Dermis microvascular lymphatic vessel endothelial cell (primary cell): ENCODE measurements around the gene P4HA2. TPM values are rescaled to one million over a fixed set of nuclear protein-coding genes. Genes with fewer than 3 reads are reported as not detected.
A peak's percentile ranks its signal among the peaks of the same experiment; 100 is the strongest.
"Not testable (repeated sequence)": the region's sequence is repeated elsewhere in the genome, so short reads cannot be mapped to it uniquely, and the experiment has no call there.

ENCODE experiments used
- DNase-seq, 2 donors: peaks; one replicate each; pipeline versions ENCODE4 v3.0.0 to v3.0.0-alpha.2; 2010; ENCODE audit warnings: low read depth in 2 of 2
- total RNA-seq: library from RNA; depleted of rRNA; stranded (reverse); fragments of >200 nt; gene quantifications from 2 replicates; pipeline ENCODE4 v1.2.1, GENCODE V29; 2014

Gene P4HA2
- total RNA-seq, 1 donor from 2014 or later, result 37.0 TPM

DNA sequence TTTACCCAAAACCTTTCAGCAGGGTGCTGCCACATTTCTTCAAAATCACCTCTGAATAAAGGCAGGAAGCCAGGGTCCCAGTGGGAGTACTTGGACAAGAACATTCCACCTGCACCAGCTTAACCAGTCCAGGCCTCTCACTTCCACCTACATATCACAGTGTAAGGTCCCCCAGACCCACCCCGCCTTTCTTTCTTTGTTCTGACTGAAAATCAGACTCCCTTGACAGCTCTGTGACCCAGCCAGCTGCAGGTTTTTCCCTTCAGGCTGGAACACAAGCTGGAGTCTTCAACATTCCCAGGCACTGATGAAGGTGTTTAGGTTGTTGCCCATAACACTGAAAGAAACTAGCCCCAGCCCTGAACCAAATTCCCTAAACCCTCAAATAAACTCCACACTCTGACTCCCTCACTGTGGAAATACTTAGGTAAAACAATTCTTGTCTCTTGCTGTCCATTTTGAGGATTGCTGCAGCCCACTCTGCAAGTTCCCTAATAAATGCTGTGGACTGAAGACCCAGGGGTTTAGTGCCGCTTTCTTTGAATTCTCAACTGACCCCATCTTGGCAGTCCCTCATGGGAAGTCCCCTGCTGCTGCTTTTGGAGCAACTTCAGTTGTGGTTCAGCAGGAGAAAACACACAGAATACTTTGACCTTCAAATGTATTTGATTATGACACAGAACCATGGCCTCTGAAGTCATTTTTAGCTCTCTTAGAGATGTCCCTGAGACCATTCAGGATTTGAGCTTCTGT is 24.8 kb downstream of the P4HA2 start:
- DNase-seq, result no peak

DNA sequence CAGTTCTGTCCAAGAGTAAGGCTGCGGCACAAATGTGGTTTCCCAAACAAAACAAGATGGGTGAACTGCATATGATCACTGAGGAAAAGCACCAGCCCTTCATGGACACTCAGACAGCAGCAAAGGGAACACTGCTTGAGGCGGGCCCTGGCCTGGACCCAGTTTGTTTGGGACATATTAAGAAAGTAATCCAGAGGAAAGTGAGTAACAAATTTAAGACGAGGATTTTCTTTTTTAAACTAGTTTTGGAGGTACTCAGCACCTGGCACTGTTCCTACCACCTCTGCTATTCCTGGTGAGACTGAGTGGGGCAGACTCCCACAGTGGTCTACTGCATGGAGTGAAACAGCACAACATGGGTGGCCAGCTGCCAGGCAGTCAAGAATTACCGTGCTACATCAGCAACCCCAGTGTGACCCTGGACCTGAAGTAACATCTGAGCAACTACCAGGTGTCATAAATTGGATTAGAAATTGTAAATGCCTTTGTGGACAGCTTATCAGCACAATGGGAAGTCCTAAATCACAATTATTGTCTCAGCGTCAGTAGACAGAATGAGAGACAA is 28.5 kb downstream of the P4HA2 start:
- no peak for DNase-seq

DNA sequence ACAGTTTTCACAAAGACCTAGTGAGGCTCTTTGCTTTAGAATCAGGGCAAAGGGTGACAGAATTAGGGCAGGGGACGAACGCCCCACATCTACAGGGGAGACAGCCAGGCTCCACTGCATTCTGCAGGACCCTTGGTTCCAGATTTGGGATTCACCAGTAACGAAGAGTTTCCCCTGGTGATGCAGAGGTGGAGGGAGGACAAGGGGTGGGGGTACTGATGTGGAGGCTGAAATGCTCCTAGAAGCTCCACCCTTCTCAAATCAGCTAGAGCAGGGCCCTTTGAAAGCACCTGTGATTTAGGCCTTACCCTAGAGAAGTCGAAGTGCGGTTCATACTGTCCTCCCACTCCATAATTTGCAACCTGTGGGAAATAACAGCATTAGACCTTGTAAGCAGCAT is 29.1 kb downstream of the P4HA2 start:
- DNase-seq, result no peak

DNA sequence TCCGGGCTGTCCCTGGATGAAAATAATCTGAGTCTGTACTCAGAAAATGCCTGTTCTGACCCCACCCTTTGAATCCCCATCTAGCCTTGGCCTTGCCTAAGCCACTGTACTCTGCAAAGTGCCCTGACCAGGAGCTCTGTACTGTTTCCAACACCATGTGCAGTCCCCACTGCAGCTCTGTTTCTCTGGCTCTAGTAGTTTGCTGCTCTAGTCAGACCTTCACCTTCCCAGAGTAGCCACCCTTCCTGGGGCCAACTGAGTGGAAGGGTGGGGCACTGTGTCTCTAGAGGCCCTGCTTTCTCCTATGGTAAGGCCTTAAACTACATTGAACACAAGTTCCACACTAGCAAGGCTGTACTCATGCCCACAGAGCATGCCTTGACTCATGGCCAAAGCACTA is 31.9 kb downstream of the P4HA2 start:
- no peak for DNase-seq

DNA sequence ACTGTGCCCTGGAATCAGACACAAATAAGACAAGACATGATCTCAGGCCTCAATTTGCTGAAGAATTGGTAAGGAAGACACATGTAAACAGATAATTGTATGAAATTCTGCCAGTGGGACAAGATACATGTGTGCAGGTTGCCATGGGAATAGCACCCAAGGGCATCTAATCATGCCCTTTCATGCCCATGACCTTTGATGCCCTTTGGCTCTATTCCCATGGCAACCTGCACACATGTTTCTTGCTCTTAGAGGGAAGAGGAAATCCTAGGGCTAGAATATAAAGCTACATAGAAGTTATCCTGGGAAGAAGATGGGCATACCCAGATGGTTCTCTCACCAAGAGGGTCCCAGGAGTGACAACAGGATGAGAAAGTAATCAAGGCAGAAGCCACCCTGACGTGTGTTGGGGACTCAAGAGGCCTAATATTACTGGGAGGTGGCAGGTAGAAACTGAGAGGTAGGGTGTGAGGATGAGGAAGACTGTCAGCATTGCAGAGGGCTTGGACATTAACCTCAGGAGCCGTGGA is 34.4 kb downstream of the P4HA2 start:
- DNase-seq, result no peak

DNA sequence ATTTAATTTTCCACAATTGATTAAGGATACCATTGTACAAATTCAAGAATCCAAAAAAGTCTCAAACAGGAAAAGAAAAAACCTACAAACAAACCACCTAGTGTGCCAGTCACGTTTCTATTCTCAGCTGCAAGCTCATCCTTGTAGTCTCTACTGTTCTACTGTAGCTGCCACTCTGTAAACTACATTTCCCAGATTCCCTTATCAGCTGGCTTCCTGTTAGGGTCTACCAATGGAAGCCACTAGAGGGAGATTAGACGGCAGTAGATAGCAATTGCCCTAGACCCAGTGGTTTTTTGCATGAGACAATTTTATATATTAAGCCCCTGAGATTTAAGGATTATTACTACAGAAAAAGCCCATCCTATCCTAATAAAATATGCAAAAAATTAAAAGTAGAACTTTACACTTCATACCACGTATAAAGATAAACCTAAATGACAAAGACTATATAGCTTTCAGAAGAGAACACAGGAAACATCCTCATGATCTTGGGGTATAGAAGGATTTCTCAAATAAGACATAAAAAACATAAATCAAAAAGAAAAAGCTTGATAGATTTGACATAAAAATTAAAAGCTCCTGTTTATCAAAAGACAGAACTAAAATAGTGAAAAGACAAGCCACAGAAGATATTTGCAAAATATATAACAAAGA is 37.4 kb downstream of the P4HA2 start:
- peak; percentile 67 to 81 for DNase-seq

DNA sequence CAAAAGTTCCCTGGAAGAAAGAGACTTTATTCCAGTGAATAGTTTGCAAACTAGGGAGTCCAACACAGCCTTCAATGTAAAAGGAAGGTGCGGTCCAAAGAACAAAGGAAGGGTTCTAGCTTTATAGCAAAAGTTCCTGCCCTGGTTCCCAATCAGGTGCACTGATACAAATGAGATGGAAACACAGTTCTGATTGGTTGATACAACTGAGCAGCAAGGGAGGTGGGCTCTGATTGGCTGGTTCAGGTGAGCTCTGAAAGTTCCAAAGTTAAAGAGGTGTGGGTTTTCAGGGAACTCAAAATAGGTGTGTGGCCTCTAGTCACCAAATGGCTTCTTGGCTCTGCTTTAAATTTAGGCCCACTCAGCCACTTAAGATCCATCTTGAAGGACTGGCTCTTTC is 43.1 kb downstream of the P4HA2 start:
- DNase-seq, result no peak

DNA sequence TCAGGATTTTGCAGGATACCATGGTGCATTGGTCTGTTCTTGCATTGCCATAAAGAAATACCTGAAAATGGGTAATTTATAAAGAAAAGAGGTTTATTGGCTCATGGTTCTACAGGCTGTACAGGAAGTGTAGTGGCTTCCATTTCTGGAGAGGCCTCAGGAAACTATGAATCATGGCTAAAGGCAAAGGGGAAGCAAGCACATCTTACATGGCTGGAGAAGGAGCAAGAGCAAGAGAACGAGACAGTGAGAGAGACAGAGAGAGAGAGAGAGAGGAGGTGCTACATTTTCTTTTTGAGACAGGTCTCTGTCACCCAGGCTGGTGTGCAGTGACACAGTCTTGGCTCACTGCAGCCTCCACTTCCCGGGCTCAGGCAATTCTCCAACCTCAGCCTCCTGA is 43.9 kb downstream of the P4HA2 start:
- DNase-seq, result peak in 1 of 2 donors; percentile 21

DNA sequence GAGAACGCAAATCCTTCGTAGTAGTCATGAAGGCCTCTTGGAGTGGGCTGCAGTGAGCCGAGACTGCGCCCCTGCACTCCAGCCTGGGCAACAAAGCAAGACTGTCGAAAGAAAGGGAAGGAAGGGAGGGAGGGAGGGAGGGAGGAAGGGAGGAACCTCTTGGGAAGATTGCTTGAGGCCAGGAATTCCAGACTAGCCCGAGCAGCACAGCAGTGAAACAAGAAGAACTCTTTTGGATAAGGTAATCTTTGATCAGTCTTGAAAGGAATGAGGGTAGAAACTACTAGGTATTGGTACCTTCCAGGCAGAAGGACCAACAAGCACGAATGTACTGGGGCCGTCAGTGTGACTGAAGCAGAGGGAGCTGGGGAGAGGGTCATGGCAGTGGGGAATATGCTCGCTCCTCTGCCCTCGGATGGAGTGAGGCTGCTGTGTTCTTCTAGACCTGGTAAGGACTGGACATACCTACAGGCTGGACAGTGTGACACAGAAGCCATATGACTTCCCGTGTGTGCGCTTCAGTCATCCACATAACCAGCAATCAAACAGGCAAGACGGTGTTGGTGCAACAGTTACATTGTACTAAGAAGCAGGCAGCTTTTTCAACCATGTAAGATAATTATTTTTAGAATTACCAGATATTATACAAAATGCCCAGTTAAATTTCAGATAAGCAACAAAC is 45.2 kb downstream of the P4HA2 start:
- DNase-seq, result no peak

DNA sequence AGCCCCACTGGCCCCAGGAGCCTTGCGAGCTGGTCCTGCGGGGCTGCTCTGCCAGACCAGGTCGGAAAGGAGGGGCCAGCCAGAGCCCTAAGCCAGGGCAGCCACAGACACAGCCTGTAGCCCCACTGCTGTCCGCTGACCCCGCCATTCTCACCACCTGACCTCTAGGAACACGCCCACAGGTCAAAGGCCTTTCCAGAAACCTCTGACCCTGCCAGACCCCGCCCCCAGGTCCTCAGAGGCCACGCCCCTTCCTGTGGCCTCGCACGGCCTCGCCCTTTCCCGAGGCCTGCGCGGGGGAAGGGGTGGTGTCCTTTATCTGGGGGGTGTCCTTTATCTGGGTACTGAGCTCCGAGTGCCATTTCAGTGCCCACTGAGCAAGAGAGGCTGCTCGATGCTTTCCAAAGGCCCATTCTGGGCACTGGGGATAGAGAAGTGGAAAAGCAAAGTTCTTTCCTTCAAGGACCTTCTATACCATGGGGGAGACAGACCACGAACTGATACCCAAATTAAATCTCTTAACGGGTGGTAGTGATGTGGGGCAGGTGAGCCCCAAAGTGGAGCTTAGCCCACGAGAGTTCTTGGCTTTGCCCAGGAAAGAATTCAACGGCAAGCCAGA is 46.5 kb downstream of the P4HA2 start:
- DNase-seq, result no peak

DNA sequence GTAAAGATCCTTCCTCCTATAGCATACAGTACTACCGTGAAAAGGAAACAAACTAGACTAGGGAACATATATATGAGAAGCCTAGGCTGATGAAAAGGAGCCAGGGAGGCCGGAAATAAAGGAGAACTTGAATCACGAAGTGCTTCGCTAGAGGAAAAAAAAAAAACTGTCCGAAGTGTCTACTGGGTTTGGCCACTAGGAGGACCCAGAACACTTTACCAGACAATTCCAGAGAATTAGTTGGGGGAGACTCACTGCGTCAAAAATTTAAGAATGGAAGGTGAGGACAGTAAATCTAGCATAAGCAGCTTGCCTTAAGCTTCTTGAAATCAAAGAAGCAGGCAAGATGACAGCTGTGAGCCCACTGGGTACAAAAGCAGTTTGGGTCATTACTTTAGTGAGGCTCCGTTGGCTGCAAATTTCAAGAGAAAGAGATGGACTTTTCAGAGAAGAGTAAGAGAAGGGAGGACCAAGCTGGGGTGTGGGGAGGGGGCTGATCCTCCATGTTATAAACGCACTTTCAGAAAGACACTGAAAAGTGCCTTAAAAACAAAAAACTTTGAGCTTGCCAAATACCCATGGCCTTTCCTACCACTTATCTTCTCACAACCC is 47.4 kb downstream of the P4HA2 start:
- peak; percentile 27 to 75 for DNase-seq

DNA sequence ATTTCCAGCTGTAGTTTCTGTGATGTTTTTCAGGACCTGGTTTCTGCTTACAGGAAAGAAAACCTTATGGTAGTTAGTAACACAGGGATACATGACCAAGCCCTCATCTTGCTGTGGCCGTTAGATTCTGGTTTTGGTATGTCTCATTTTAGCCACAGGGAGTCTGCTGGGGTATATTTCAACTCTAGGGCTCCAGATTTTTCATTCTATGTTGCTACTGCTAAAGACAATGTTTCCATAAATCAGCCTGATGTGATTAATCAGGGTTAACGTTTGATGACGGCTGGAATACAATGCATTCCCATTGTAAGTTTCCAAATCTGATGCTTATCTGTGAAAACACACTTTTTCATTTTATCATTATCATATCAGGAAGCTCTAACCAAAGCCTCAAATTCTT is 48.2 kb downstream of the P4HA2 start:
- DNase-seq, result peak; percentile 17 to 68

DNA sequence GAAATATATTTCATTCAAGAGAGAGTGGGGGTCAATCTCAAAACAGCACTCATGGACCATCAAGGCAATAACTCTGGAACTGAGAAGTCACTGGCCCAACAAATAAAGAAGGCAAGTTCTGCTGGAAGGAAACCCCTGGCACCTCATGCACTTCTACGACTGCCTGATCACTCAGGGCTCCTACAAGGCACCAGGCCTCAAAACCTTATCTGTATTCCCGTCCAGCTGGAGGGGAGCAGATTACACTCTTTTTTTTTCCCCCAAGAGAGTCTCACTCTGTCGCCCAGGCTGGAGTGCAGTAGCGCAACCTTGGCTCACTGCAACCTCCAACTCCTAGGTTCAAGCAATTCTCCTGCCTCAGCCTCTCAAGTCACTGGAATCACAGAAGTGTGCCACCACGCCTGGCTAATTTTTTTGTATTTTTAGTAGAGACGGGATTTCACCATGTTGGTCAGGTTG is 49.9 kb downstream of the P4HA2 start:
- no peak for DNase-seq

DNA sequence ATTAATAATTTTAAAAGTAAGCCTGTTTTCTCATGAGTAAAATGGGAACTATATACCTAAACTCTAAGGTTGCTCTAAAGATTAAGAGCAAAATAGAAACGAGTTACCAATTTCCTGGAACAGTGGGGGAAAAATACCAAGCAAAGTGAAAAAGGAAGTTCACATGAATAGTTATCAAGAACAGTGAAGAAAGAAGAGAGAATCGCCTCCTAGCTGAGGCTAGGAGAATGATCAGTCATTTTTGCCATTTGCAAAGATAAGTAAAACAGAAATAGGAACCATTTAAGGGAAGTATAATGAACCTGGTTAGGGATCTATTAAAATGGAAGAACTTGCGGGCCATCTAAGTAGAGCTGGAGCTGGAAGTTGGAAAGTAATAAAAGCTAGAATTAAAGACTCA is 50.7 kb downstream of the P4HA2 start:
- peak in 1 of 2 donors; percentile 25 for DNase-seq

DNA sequence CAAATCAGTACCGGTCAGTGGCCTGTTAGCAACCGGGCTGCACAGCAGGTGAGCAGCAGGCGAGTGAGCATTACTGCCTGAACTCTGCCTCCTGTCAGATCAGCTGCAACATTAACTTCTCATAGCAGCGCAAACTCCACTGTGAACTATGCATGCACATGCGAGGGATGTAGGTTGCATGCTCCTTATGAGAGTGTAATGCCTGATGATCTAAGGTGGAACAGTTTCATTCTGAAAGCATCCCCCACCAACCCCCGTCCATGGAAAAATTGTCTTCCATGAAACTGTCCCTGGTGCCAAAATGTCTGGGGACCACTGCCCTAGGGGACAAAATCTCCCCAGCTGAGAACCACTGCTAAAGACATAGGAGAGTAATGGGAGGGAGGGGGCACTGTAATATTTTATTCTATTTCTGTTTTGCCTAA is 51.1 kb downstream of the P4HA2 start:
- no peak for DNase-seq

DNA sequence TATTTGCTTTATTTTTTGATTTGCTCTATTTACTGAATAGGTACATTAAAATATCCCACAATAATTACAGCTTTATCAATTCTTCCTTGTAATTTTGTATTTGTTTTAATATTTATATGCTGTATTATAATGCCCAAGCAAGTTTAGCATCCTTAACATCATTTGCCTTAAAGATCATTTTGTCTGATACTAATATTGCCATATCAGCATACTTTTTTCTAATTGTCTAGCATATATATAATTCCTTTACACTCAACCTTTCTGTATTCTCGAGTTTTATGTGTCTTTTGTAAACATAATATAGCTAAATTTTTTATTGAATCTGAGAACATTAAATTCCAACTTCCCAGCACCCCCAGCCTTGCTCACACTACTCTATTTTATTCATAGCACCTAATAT is 64.7 kb downstream of the P4HA2 start:
- DNase-seq, result no peak

DNA sequence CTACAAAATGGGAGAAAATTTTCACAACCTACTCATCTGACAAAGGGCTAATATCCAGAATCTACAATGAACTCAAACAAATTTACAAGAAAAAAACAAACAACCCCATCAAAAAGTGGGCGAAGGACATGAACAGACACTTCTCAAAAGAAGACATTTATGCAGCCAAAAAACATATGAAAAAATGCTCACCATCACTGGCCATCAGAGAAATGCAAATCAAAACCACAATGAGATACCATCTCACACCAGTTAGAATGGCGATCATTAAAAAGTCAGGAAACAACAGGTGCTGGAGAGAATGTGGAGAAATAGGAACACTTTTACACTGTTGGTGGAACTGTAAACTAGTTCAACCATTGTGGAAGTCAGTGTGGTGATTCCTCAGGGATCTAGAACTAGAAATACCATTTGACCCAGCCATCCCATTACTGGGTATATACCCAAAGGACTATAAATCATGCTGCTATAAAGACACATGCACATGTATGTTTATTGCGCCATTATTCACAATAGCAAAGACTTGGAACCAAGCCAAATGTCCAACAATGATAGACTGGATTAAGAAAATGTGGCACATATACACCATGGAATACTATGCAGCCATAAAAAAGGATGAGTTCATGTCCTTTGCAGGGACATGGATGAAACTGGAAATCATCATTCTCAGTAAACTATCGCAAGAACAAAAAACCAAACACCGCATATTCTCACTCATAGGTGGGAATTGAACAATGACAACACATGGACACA is 65.9 kb downstream of the P4HA2 start:
- DNase-seq, result not testable (repeated sequence)

DNA sequence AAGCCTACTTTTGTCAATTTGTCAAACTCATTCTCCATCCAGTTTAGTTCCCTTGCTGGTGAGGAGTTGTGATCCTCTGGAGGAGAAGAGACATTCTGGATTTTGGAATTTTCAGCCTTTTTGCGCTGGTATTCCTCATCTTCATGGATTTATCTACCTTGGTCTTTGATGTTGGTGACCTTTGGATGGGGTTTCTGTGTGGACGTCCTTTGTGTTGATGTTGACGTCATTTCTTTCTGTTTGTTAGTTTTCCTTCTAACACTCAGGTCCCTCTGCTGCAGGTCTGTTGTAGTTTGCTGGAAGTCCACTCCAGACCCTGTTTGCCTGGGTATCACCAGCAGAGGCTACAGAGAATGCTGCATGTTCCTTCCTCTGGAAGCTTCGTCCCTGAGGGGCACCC is 71.2 kb downstream of the P4HA2 start:
- DNase-seq, result no peak

DNA sequence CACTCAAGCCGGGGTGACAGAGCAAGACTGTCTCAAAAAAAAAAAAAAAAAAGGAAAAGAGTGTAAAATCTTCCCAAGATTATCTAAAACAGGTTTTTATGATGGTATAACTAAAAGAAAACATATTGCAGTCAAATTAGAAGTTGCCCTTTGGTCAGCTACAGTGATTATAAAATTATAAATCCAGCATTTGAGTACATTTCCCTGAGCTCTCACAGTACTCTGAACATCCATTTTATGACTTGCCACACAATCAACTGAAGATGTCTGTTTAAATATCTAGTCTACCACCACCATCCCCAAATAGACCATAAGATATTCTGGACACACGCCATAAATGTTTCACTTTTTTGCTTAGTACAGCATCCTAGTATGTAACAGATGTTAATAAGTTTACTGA is 77.1 kb downstream of the P4HA2 start:
- no peak for DNase-seq

DNA sequence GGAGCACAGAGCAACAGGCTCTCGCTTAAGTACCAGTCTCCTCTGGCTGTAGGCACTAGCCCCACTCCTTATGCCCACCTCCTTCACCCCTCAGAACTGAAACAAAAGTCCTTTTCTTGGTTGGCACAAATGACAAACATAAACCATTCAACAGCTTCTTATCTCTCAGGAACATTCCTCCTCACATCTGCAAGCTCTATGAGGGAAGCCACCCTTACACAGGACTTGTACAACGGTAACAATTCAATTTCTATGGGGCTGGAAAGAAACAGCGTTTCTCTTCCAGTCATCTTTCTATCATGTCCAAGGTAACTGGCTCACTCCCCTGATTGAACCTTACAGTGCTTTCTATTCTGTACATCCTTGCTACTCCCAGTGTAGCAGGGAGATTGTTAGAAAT is 80.0 kb downstream of the P4HA2 start:
- DNase-seq, result no peak
